RWPE1 (cell line): ENCODE results near the gene SAMHD1.

Source experiments
- CTCF ChIA-PET: fragments of 350-600 bp; sonication (Branson Sonifier 250); formaldehyde crosslinking; extraction: SDS; loops from one replicate; lab custom pipeline; 2021; lab: Yijun Ruan, JAX
- POLR2A ChIA-PET: fragments of 400-600 bp; formaldehyde crosslinking; extraction: SDS; loops from one replicate; lab custom pipeline; 2020; ENCODE audit warnings: antibody characterized with exemption; ENCODE audit not compliant: low non-redundant PET; lab: Yijun Ruan, JAX
- DNase-seq: peaks from one replicate; pipeline ENCODE4 v3.0.0; 2012; ENCODE audit warnings: low spot score
- H3K27ac ChIP-seq: fragments of 450-650 bp; 2 replicates; pipeline ENCODE4 v1.5.1; 2017
- TF ChIP-seq, protein P1 (sequence below): fragments of 450-650 bp; conservative IDR thresholded peaks from 2 replicates; pipeline ENCODE4 v1.5.1; 2017; ENCODE audit warnings: low read depth, mild to moderate bottlenecking

The SAMHD1 gene

GRCh38 chr20:36926653-36927200 is 24.8 kb downstream of the SAMHD1 start:
- TF ChIP-seq, protein P1, sequence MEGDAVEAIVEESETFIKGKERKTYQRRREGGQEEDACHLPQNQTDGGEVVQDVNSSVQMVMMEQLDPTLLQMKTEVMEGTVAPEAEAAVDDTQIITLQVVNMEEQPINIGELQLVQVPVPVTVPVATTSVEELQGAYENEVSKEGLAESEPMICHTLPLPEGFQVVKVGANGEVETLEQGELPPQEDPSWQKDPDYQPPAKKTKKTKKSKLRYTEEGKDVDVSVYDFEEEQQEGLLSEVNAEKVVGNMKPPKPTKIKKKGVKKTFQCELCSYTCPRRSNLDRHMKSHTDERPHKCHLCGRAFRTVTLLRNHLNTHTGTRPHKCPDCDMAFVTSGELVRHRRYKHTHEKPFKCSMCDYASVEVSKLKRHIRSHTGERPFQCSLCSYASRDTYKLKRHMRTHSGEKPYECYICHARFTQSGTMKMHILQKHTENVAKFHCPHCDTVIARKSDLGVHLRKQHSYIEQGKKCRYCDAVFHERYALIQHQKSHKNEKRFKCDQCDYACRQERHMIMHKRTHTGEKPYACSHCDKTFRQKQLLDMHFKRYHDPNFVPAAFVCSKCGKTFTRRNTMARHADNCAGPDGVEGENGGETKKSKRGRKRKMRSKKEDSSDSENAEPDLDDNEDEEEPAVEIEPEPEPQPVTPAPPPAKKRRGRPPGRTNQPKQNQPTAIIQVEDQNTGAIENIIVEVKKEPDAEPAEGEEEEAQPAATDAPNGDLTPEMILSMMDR: no peak
- no peak overlapping the region for H3K27ac ChIP-seq
- DNase-seq: no peak
- POLR2A ChIA-PET: no interaction called here
- CTCF ChIA-PET: no interaction called here

DNA sequence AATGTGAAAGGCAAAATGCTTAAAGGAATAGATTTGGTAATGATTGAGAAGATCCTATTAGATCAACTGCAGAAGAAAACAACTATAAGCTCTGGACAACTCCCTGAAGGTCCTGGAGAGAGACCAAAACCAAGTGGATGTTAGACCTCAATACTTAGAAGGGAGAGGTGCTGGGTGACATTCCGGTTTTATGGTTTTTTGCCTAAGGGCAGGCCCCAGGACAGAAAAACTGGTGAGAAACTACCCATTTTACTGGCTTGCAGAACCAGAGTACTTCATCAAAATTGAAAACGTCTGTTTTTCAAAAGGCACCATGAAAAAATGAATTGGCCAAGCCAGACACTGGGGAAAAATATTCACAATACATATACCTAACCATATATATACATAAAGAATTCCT is 26.3 kb downstream of the SAMHD1 start:
- ChIA-PET POLR2A (no interaction called here), CTCF (interaction anchor here (0.6 to 0.8 kb wide), 2 partner anchors 17 to 44 kb away, joined by 3 to 4 read pairs; no protein-coding TSS in a partner anchor)
- H3K27ac ChIP-seq: no peak overlapping the region
- DNase-seq: no peak
- TF ChIP-seq, protein P1: no peak

DNA sequence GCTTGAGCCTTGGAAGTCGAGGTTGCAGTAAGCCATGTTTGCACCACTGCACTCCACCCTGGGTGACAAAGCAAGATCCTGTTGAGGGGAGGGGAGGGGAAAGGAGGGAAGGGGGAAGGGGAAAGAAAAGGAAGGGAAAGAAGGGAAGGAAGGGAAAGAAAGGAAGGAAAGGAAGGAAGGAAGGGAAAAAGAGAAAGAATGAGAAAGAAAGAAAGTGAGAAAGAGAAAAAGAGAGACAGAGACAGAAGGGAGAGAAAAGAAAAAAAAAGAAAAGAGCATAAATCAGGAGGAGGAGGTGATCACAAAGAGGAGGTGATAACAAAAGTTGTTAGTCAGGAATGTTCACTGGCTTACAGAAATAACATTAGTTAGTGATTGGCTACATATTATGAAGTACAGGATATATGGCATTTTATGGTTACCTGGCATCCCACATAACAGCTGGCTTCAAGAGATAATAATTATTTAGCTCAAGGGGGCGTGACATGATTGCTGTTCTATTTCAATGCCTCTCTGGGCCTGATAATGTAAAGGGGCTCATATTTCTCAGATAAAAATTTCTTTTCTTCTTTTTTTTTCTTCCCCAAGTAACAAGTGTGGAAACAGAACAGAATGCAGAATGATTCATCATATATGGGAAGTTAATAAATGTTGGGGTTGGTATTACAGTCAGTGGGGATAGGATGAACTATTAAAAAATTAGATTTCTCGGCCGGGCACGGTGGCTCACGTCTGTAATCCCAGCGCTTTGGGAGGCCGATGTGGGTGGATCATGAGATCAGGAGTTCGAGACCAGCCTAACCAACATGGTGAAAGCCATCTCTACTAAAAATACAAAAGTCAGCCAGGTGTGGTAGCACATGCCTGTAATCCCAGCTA is 27.1 kb downstream of the SAMHD1 start:
- TF ChIP-seq, protein P1: no peak
- ChIA-PET CTCF (interaction anchor here (0.5 to 0.7 kb wide), 3 partner anchors 159 to 432 kb away, joined by 3 to 4 read pairs (median 3); no protein-coding TSS in a partner anchor), POLR2A (no interaction called here)
- H3K27ac ChIP-seq: no peak overlapping the region
- no peak for DNase-seq

- POLR2A ChIA-PET: no interaction called here
- CTCF ChIA-PET: interaction anchor here (0.6 to 3.0 kb wide), 8 partner anchors 10 to 480 kb away, joined by 3 to 9 read pairs (median 4); a partner anchor contains a TSS
- no peak overlapping the region for H3K27ac ChIP-seq
- no peak for DNase-seq
- TF ChIP-seq, protein P1: no peak
Measured at GRCh38 chr20:36920334-36920730, 31.2 kb downstream of the SAMHD1 start.

DNA sequence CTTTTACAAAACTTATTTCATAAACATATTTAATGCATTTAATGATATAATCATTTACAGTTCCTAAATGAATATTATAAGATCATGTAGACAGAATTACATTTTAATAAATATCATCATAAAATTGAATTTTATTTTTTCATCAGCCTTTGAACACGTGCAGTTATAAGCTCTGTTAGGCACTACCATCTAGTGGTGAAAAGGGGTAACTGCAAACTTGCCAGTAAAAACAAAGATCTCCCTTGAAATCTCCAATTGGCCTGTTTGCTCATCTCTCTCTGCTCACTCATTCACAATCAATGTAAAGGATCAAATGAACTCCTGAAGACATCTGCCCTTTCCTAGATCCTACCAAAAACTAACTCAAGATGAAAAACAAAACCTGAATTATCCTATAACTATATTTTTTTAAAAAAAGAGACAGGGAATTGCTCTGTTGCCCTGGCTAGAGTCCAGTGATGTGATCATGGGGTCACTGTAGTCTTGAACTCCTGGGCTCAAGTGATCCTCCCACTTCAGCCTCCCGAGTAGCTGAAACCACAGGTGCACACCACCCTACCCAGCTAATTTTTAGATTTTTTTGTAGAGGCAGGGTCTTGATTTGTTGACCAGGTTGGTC is 31.7 kb downstream of the SAMHD1 start:
- CTCF ChIA-PET: interaction anchor here (0.5 to 3.0 kb wide), 19 partner anchors 8 to 927 kb away, joined by 3 to 9 read pairs (median 4); a partner anchor contains a TSS
- DNase-seq: peak; percentile 80
- TF ChIP-seq, protein P1: peak; percentile 100
- H3K27ac ChIP-seq: no peak overlapping the region
- POLR2A ChIA-PET: no interaction called here

- DNase-seq: no peak
- H3K27ac ChIP-seq: no peak overlapping the region
- TF ChIP-seq, protein P1: no peak
- CTCF ChIA-PET: interaction anchor here (0.6 kb wide), 1 partner anchor 728 kb away, joined by 3 read pairs; no protein-coding TSS in a partner anchor
- POLR2A ChIA-PET: interaction anchor here (0.6 kb wide), 2 partner anchors 55 to 306 kb away, joined by 3 read pairs; a partner anchor contains a TSS
Measured at GRCh38 chr20:36917943-36918342, 33.6 kb downstream of the SAMHD1 start.
